Vagina (tissue), 2 donors: ENCODE data around the gene CEMIP.

ENCODE experiments used
- POLR2A ChIP-seq, 2 donors: fragments of 450-650 bp; IDR thresholded peaks; one replicate each; pipeline ENCODE4 v1.6.1; 2017; ENCODE audit warnings: antibody characterized with exemption in 2 of 2, mild to moderate bottlenecking in 2 of 2, moderate library complexity in 2 of 2
- POLR2AphosphoS5 ChIP-seq, 2 donors: sonication (generic); formaldehyde crosslinking; IDR thresholded peaks; one replicate each; pipeline ENCODE4 v1.9.0; 2017; ENCODE audit warnings: antibody characterized with exemption in 2 of 2, mild to moderate bottlenecking in 2 of 2, low read depth in 1 of 2; ENCODE audit not compliant: insufficient read depth in 1 of 2
- TF ChIP-seq, protein P1 (sequence below), 3 experiments: fragments of 450-650 bp in 2 of 3; fragments of 200-600 bp in 1 of 3; sonication (generic) in 1 of 3; IDR thresholded peaks; one replicate each; pipeline ENCODE4 v1.5.1; 2017 to 2019; ENCODE audit warnings: antibody characterized with exemption in 3 of 3, mild to moderate bottlenecking in 2 of 3, moderate library complexity in 2 of 3

DNA sequence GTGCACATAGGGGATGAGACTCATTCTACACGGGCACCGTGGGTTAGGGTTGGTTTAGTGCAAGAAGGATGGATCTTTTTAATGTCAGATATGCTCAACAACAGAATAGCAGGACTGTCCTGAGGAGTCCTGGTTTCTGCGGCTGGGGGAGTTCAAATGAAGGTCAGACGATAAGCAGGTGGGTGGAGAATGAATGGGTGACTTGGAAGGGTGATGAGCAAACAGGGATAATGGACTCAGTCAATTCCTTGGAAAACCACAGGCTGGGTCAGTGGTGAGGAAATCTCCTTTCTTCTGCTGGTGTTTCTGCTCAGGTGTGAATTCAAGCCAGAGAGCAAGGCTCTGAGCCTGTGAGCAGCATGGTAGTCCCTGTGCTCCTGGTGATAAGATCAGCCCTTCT is 150.5 kb downstream of the CEMIP start:
- TF ChIP-seq, protein P1, sequence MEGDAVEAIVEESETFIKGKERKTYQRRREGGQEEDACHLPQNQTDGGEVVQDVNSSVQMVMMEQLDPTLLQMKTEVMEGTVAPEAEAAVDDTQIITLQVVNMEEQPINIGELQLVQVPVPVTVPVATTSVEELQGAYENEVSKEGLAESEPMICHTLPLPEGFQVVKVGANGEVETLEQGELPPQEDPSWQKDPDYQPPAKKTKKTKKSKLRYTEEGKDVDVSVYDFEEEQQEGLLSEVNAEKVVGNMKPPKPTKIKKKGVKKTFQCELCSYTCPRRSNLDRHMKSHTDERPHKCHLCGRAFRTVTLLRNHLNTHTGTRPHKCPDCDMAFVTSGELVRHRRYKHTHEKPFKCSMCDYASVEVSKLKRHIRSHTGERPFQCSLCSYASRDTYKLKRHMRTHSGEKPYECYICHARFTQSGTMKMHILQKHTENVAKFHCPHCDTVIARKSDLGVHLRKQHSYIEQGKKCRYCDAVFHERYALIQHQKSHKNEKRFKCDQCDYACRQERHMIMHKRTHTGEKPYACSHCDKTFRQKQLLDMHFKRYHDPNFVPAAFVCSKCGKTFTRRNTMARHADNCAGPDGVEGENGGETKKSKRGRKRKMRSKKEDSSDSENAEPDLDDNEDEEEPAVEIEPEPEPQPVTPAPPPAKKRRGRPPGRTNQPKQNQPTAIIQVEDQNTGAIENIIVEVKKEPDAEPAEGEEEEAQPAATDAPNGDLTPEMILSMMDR (IDR thresholded peaks at IDR 0.05): no peak
- TF ChIP-seq POLR2A (IDR thresholded peaks at IDR 0.05): no peak
- TF ChIP-seq POLR2AphosphoS5 (IDR thresholded peaks at IDR 0.05; ENCODE audit: insufficient read depth in 1 of 2, low read depth in 1 of 2): no peak
